Nephron progenitor cell (in vitro differentiated cells): ENCODE results near the gene NR3C1.

ENCODE experiments used
- DNase-seq: peaks from one replicate; pipeline ENCODE4 v3.0.0; 2021
- H3K27ac Mint-ChIP-seq: 2 replicates; pipeline ENCODE4 v1.8.0; 2021; ENCODE audit warnings: mild to moderate bottlenecking, moderate library complexity, mixed read lengths
- H3K27me3 Mint-ChIP-seq: 2 replicates; pipeline ENCODE4 v1.8.0; 2021; ENCODE audit warnings: mild to moderate bottlenecking, low read depth, mixed read lengths; ENCODE audit not compliant: poor library complexity
- H3K36me3 Mint-ChIP-seq: 2 replicates; pipeline ENCODE4 v1.8.0; 2021; ENCODE audit warnings: low read depth, mixed read lengths
- H3K4me1 Mint-ChIP-seq: 2 replicates; pipeline ENCODE4 v1.8.0; 2021; ENCODE audit warnings: mixed read lengths
- H3K4me3 Mint-ChIP-seq: 2 replicates; pipeline ENCODE4 v1.8.0; 2021; ENCODE audit warnings: mild to moderate bottlenecking, moderate library complexity, mixed read lengths
- H3K9me3 Mint-ChIP-seq: 2 replicates; pipeline ENCODE4 v1.8.0; 2021; ENCODE audit warnings: mild to moderate bottlenecking, moderate library complexity, mixed read lengths
- CTCF ChIP-seq: fragments of 200-600 bp; sonication (generic); IDR thresholded peaks from 2 replicates; pipeline ENCODE4 v1.5.0; 2021; ENCODE audit warnings: antibody characterized with exemption

Gene NR3C1

GRCh38 chr5:143445776-143446175 is 42.3 kb upstream of the NR3C1 start:
- no peak for TF ChIP-seq CTCF
- Mint-ChIP-seq H3K27ac (no peak overlapping the region), H3K27me3 (no peaks in the 10 kb centered on the region), H3K9me3 (no peaks in the 10 kb centered on the region), H3K4me1 (peaks cover 5% of the 10 kb centered on the region), H3K36me3 (no peaks in the 10 kb centered on the region), H3K4me3 (no peak overlapping the region)
- DNase-seq = no peak

GRCh38 chr5:143443330-143443729 is 39.8 kb upstream of the NR3C1 start:
- H3K9me3 Mint-ChIP-seq = no peaks in the 10 kb centered on the region
- H3K27me3 Mint-ChIP-seq = no peaks in the 10 kb centered on the region
- no peak for DNase-seq
- H3K27ac Mint-ChIP-seq = no peak overlapping the region
- peaks cover 5% of the 10 kb centered on the region for H3K4me1 Mint-ChIP-seq
- H3K4me3 Mint-ChIP-seq = no peak overlapping the region
- no peaks in the 10 kb centered on the region for H3K36me3 Mint-ChIP-seq
- TF ChIP-seq CTCF = no peak

DNA sequence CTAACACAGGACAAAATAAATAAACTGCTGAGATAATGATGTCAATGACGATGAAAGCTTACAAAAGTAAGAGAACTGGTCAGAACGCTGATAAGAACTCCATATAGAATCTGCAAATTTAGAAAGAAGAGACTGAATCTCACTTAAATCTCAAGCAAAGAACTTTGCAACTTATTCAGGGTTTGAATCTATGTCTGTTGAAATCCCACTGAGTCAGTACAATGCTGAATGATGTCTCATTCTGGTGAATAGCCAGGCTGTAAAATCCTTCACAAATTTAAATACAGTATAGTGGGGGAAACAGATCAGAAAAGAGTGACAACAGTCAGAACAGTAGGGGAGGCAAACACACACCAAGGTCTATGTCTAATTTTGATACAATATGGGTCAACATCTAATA is 38.9 kb upstream of the NR3C1 start:
- no peaks in the 10 kb centered on the region for H3K36me3 Mint-ChIP-seq
- no peak overlapping the region for H3K4me3 Mint-ChIP-seq
- no peaks in the 10 kb centered on the region for H3K27me3 Mint-ChIP-seq
- DNase-seq = no peak
- no peak for TF ChIP-seq CTCF
- peaks cover 14% of the 10 kb centered on the region for H3K4me1 Mint-ChIP-seq
- no peak overlapping the region for H3K27ac Mint-ChIP-seq
- no peaks in the 10 kb centered on the region for H3K9me3 Mint-ChIP-seq

DNA sequence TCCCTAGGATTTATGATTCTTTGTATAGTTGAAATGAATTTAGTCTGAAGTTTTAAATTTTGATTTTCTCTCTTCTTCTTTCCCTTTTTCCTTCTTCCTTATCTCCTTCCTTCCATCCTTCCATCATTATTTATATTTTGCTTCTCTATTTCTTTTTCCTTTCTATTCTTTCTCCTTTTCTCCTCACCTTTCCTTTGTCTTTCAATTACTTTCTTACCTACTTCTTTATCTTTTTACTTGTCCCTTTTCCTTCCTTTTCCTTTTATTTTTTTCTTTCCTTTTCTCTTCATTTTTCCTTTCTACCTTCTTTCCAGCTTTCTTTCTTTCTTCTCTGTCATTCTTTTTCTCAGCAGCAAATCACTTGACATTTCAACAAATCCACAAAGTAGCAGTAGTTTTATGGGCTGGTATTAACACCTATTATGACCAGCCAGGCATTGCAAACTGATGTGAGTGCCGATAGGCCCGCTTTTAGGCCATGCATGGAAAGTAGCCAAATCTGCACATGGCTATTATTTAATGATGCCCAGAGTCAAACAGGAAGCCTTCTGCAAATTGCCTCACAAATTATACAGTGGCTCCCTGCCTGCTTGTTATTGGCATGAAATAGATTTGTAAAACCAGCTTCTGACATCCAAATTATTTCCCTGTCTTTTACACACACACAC is 37.1 kb upstream of the NR3C1 start:
- DNase-seq = no peak
- H3K9me3 Mint-ChIP-seq = no peaks in the 10 kb centered on the region
- TF ChIP-seq CTCF = no peak
- no peak overlapping the region for H3K27ac Mint-ChIP-seq
- H3K27me3 Mint-ChIP-seq = no peaks in the 10 kb centered on the region
- peaks cover 21% of the 10 kb centered on the region for H3K4me1 Mint-ChIP-seq
- H3K4me3 Mint-ChIP-seq = no peak overlapping the region
- no peaks in the 10 kb centered on the region for H3K36me3 Mint-ChIP-seq

DNA sequence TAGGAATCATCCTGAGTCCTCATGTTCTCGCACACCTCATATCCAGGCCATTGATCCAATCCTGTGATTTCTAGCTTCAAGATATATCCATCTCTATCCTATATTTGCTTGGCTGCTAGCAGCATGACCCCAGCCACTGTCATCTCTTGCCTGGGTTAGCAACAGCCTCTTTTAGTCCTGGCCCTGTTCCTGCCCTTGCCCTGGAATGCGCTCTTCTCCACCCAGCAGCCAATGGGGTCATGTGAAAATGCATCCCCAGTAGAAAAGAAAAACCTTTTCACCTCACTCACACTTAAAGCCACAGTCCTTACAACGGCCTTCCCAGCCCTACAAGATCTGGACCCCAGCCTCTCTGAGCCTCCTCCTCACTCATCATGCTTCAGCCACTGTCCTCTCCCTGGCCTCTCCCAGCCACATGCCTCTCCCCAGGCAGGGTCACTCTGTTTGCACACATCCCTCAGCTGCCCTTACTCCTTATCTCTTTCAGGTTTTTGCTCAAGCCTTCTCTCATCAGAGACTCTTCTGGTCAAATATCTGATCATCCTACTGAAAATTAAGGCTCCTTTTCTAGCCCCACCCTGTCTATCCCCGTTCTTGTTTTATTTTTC is 34.3 kb upstream of the NR3C1 start:
- Mint-ChIP-seq H3K27ac (no peak overlapping the region), H3K27me3 (peaks cover 4% of the 10 kb centered on the region), H3K4me3 (no peak overlapping the region), H3K4me1 (peaks cover 42% of the 10 kb centered on the region), H3K9me3 (no peaks in the 10 kb centered on the region), H3K36me3 (no peaks in the 10 kb centered on the region)
- TF ChIP-seq CTCF = no peak
- DNase-seq = no peak

DNA sequence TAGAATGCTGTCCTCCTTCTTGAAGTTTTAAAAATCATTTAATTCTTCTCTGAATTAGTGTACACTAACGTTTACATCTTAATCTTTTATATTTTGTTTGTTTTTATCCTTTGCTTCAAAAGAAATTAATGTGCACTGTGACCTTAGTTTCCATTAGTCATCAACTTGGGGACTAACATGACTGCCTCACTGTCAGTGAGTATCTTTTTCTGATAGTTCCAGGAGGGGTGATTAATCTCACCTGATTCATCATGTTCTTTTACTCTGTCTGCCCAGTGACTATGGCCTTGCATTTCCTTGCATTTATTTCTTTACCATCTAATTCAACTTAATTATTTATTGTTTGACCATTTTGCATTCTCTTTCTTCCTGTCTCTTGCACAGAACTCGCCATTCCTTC is 33.4 kb upstream of the NR3C1 start:
- H3K4me3 Mint-ChIP-seq = no peak overlapping the region
- no peaks in the 10 kb centered on the region for H3K36me3 Mint-ChIP-seq
- H3K4me1 Mint-ChIP-seq = peaks cover 50% of the 10 kb centered on the region
- H3K27ac Mint-ChIP-seq = no peak overlapping the region
- TF ChIP-seq CTCF = no peak
- peaks cover 6% of the 10 kb centered on the region for H3K27me3 Mint-ChIP-seq
- H3K9me3 Mint-ChIP-seq = no peaks in the 10 kb centered on the region
- no peak for DNase-seq
